AG04450 (cell line): Measurements from ENCODE around the gene C17orf50. TPM values are rescaled to one million over a fixed set of nuclear protein-coding genes. Genes with fewer than 3 reads are reported as not detected.
A peak's percentile ranks its signal among the peaks of the same experiment; 100 is the strongest.

ENCODE experiments used
- CTCF ChIA-PET: fragments of 300-600, 350-600 bp; formaldehyde crosslinking; extraction: SDS; loops from one replicate; lab custom pipeline; 2022; ENCODE audit warnings: antibody characterized with exemption, inconsistent platforms; lab: Charles Lee
- POLR2A ChIA-PET: fragments of 350-600 bp; formaldehyde crosslinking; extraction: SDS; loops from one replicate; lab custom pipeline; 2021; ENCODE audit warnings: antibody characterized with exemption, inconsistent platforms; lab: Yijun Ruan, JAX
- DNase-seq: peaks from one replicate; pipeline ENCODE4 v3.0.0-alpha.2; 2011; ENCODE audit warnings: low read depth, low spot score
- H3K27ac ChIP-seq: one replicate; pipeline ENCODE4 v1.5.1; 2012; ENCODE audit warnings: low read depth, low read length, control low read depth
- H3K27me3 ChIP-seq: one replicate; pipeline ENCODE4 v1.6.0; 2012; ENCODE audit warnings: low read length; ENCODE audit not compliant: control insufficient read depth, insufficient read depth
- H3K4me3 ChIP-seq: 2 replicates; pipeline ENCODE4 v1.5.1; 2011; ENCODE audit warnings: mild to moderate bottlenecking, low read depth, low read length, control low read depth
- H3K9me3 ChIP-seq: 2 replicates; pipeline ENCODE4 v1.5.1; 2012; ENCODE audit warnings: low read length; ENCODE audit not compliant: control insufficient read depth, insufficient read depth
- CTCF ChIP-seq: IDR thresholded peaks from 2 replicates; pipeline ENCODE4 v1.5.1; 2011; ENCODE audit warnings: low read depth, low read length, control low read depth, inconsistent platforms
- polyA plus RNA-seq: library from polyadenylated mRNA; depleted of rRNA; stranded (reverse); fragments of >200 nt; gene quantifications from 2 replicates; pipeline ENCODE4 v1.2.3, GENCODE V29; 2011

C17orf50 gene
- polyA plus RNA-seq, 1 experiment, result not detected

- H3K27ac ChIP-seq, result no peak overlapping the region
- no peak overlapping the region for H3K4me3 ChIP-seq
- H3K27me3 ChIP-seq, result peaks cover 35% of the 10 kb centered on the region
- ChIA-PET CTCF (interaction anchor here (0.9 to 2.8 kb wide), 4 partner anchors 9 to 186 kb away, joined by 3 to 20 read pairs (median 8); partner anchors contain the start of gene TAF15), POLR2A (interaction anchor here (0.6 kb wide), 1 partner anchor 9 kb away, joined by 3 read pairs; the partner anchor contains the start of gene TAF15)
- no peaks in the 10 kb centered on the region for H3K9me3 ChIP-seq
- DNase-seq, result no peak
- no peak for TF ChIP-seq CTCF
Measured at GRCh38 chr17:35799942-35800341, 39.3 kb downstream of the C17orf50 start.

GRCh38 chr17:35801583-35802224 lies 41.0 kb downstream of the C17orf50 start:
- POLR2A ChIA-PET, result no interaction called here
- H3K27me3 ChIP-seq, result peaks cover 22% of the 10 kb centered on the region
- no peak overlapping the region for H3K4me3 ChIP-seq
- no peak for TF ChIP-seq CTCF
- no peak for DNase-seq
- no peak overlapping the region for H3K27ac ChIP-seq
- H3K9me3 ChIP-seq, result no peaks in the 10 kb centered on the region
- CTCF ChIA-PET, result interaction anchor here (1.2 kb wide), 1 partner anchor 38 kb away, joined by 11 read pairs; no protein-coding TSS in a partner anchor

- POLR2A ChIA-PET, result interaction anchor here (0.7 to 1.6 kb wide), 3 partner anchors 40 to 47 kb away, joined by 3 to 9 read pairs (median 5); no protein-coding TSS in a partner anchor
- H3K27ac ChIP-seq, result no peak overlapping the region
- H3K27me3 ChIP-seq, result peaks cover 5% of the 10 kb centered on the region
Measured at GRCh38 chr17:35804658-35805192, 44.0 kb downstream of the C17orf50 start.

GRCh38 chr17:35807371-35808144 lies 46.9 kb downstream of the C17orf50 start:
- POLR2A ChIA-PET, result interaction anchor here (1.5 to 1.8 kb wide), 3 partner anchors 10 to 43 kb away, joined by 8 to 24 read pairs (median 13); no protein-coding TSS in a partner anchor

More at GRCh38 chr17:35804658-35805192, 44.0 kb downstream of the C17orf50 start:
- Histone ChIP-seq H3K4me3 (no peak overlapping the region), H3K9me3 (no peaks in the 10 kb centered on the region; the same call in 1 of the 2 replicates)
- peak; percentile 100 for TF ChIP-seq CTCF
- CTCF ChIA-PET, result interaction anchor here (0.6 to 9.6 kb wide), 39 partner anchors 8 to 539 kb away, joined by 3 to 478 read pairs (median 6); partner anchors contain the start of genes C17orf50 and RASL10B
- DNase-seq, result peak; percentile 84

More at GRCh38 chr17:35807371-35808144, 46.9 kb downstream of the C17orf50 start:
- CTCF ChIA-PET, result interaction anchor here (0.5 to 9.6 kb wide), 15 partner anchors 8 to 216 kb away, joined by 3 to 478 read pairs (median 8); partner anchors contain the start of gene C17orf50
- Histone ChIP-seq H3K27ac (no peak overlapping the region), H3K27me3 (no peaks in the 10 kb centered on the region), H3K4me3 (no peak overlapping the region), H3K9me3 (no peaks in the 10 kb centered on the region; the same call in 1 of the 2 replicates)
- no peak for TF ChIP-seq CTCF
- DNase-seq, result no peak
